GM13976 (cell line): ENCODE data around the gene LRP3.

ENCODE experiments used
- DNase-seq: peaks from one replicate; pipeline ENCODE4 v3.0.0; 2012; ENCODE audit warnings: low spot score
- in situ Hi-C: fragments of 300-500 bp; cut with MboI; formaldehyde crosslinking; loops from one replicate; pipeline ENCODE4 v1.12.0; 2022; ENCODE audit warnings: low sequenced_read_pairs, mixed read lengths, inconsistent platforms; ENCODE audit not compliant: unreplicated experiment
- TF ChIP-seq, protein P1 (sequence below): IDR thresholded peaks from 2 replicates; pipeline ENCODE4 v1.5.1; 2012; ENCODE audit warnings: borderline replicate concordance, mild to moderate bottlenecking; ENCODE audit not compliant: insufficient read depth; ENCODE audit errors: extremely low read depth, missing control alignments, control extremely low read depth

The LRP3 gene

DNA sequence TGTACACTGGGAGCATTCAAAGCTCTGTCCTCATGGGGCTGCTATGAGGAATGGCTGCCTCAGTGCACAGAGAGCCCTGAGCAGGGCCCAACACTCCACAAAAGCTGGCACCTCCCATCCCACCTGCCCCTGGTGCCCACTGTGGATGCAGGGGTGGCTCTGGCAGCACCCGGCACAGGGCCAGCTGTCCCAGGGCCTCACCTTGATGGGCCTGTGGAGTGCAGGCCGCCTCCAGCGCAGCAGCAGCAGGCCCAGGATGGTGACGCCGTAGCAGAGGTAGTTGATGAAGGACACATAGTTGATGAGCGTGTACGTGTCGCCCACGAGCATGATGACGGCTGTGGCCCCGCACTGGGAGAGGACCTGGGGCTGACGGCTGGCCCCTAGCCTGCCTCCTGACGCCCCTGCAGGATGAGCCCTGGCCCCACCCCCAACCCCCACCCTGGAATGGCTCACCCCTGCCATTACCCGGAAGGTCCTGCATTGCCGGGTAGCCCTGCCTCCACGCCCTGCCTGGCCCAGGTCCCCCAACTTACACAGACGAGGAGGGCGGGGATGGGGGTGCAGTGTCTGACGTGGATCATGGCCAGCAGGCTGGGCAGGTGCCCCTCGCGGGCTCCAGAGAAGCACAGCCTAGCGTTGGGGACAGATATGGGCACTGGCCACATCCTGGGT, 16.3 kb downstream of the LRP3 start:
- no peak for DNase-seq
- in situ Hi-C loops = no loop called here
- TF ChIP-seq, protein P1, sequence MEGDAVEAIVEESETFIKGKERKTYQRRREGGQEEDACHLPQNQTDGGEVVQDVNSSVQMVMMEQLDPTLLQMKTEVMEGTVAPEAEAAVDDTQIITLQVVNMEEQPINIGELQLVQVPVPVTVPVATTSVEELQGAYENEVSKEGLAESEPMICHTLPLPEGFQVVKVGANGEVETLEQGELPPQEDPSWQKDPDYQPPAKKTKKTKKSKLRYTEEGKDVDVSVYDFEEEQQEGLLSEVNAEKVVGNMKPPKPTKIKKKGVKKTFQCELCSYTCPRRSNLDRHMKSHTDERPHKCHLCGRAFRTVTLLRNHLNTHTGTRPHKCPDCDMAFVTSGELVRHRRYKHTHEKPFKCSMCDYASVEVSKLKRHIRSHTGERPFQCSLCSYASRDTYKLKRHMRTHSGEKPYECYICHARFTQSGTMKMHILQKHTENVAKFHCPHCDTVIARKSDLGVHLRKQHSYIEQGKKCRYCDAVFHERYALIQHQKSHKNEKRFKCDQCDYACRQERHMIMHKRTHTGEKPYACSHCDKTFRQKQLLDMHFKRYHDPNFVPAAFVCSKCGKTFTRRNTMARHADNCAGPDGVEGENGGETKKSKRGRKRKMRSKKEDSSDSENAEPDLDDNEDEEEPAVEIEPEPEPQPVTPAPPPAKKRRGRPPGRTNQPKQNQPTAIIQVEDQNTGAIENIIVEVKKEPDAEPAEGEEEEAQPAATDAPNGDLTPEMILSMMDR = no peak

DNA sequence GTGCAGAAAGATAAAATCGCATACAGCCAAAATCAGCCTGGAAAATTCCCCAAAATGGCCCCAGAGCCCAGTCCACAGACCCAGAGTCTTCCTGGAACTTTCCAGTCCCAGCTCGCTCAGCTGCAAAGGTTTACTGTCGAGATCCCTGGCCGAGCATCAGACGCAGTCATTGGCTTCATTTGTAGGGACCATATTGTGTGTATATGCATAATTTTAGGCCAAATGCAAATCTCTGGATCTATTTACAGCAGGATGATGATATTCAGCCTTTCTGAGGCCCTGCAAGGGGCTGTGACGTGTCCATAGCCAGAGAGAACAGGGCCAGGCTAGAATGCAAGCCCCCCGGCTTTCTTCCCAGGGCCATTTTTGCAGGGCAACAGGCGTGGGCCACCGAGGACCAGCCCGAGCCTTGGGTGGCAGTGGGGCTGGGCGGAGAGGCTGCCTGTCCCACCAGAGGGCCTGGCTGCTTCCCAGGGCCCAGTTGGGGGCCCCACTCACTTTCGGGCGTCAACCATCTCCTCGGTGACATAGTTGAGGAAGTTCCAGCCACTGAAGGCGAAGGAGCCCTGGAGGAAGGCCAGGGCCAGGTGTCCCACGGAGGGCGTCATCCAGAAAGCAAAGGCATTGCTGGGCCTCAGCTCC, 17.8 kb downstream of the LRP3 start:
- TF ChIP-seq, protein P1 = no peak
- in situ Hi-C loops = no loop called here
- no peak for DNase-seq

GRCh38 chr19:33212436-33213172, 18.5 kb downstream of the LRP3 start:
- in situ Hi-C loops = no loop called here
- TF ChIP-seq, protein P1 = no peak
- DNase-seq = no peak

DNA sequence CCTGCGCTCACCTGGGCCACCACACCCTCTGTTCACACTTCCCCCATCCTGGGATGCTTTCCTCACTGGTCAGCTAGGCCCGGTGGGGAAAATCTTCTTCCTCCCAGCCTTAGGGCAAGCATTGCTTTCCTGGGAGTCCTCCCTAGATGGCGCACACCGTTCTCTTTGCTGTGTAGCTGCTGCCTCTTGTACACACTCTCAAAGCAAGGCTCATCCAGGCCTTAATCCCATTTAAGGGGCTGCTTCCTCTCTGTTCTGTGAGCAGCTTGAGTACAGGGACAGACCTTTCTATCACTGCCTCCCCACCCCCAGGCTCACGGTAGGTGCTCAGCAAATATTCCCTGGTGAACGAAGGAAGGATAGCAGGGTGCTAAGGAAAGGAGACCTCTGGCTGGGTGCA, 20.5 kb downstream of the LRP3 start:
- TF ChIP-seq, protein P1 = no peak
- in situ Hi-C loops = no loop called here
- no peak for DNase-seq

DNA sequence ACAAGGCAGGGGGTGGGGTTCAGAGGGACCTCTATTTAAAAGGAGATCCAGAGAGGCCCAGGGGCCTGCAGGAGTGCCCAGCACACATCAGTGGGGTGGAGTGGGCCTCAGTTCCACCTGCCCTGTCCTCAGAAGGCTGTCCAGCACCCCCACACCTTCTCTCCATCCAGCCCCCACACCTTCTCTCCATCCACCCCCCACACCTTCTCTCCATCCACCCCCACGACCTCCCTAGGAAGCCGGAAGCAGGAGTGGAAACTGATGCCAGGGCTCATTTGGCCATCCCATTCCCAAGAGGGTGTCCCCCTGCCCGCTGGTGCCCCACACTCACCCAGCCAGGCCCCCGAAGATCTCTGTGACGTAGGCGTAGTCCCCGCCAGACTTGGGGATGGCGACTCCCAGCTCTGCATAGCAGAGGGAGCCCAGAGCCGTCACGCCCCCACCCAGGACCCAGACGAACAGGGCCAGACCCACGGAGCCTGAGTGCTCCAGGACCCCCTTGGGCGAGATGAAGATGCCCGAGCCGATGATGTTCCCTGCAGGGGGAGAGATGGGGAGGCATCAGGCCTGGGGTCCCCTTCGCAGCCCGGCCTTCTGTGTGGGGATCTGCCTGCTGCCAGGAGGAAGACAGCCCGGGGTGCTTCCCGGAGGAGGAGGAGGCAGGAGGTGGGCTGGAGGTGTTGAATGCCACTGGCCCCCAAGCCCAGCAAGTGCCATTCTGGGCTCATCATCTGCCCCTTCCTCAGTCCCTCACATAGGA, 21.5 kb downstream of the LRP3 start:
- in situ Hi-C loops = no loop called here
- TF ChIP-seq, protein P1 = no peak
- DNase-seq = no peak

DNA sequence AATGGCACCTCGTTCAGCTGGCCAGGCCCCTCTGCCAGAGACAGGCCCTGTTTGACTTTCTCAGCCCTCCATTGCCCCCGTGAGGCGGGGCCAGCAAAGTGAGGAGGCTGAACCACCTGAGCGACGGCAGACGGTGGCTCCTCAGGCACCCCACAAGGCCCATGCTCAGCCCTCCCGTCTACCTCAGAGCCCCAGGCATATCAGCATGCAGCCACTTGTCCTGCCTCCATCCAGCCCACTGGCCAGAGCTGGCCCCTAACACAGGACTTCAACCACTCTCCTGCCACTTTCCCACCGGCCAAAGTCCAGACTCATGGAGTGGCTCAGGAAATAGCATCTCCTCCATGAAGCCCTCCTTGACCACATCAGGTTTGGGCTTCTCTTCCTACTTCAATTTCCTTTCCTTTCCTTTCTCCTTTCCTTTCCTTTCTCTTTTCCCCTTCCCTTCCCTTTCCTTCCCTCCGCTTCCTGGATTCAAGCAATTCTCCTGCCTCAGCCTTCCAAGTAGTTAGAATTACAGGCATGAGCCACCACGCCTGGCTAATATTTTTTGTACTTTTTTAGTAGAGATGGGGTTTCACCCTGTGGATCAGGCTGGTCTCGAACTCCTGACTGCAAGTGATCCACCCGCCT, 22.2 kb downstream of the LRP3 start:
- in situ Hi-C loops = no loop called here
- TF ChIP-seq, protein P1 = no peak
- DNase-seq = no peak
